HG02610 (cell line): ENCODE data around the gene PAH.

Experiments
- ATAC-seq: cut with Tn5 transposase; IDR thresholded peaks from one replicate; pipeline ENCODE4 v1.9.1; 2021; ENCODE audit warnings: mild to moderate bottlenecking, moderate library complexity; ENCODE audit not compliant: unreplicated experiment

The PAH gene

DNA sequence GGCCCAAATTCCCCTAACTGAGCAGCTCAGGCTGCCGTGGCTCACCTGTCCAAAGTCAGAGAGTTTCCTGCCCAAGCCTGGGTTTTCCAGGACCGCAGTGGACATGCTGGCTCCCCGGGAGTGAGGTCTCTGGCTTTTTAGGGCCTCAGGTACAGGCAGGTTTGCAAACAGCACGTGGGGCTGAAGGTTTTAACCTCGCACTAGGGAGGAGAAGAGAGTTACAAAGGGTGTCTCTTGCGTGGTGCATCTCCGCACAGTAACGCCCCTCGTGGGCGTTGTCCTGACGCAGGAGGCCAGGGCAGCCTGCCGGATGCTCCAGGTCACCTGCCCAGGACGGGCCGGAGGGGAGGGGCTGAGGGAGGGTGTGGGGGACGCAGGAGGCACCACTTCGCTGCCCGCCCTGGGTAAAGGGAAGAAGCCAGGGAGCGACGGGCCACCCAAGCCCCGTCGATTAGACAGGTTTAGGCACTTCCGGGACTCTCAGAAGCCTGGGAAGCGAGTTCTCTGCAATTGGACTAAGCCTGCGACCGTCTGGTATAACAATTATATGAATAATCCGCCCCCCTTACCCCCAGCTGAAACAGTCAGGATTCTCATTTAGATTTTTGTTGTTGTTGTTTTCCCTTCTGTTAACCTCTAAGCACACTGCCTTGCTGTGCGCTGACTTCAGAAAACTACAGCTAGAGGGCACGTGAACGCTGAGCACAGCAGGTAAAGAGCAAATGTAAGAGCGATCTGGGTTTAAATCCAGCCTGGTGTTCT lies at the start of gene PAH:
Gene PAH (minus strand): TSS at position 219 of the 762 bp plus-strand sequence. CDS start 114 bp downstream, at position 105.
- ATAC-seq, result no peak

DNA sequence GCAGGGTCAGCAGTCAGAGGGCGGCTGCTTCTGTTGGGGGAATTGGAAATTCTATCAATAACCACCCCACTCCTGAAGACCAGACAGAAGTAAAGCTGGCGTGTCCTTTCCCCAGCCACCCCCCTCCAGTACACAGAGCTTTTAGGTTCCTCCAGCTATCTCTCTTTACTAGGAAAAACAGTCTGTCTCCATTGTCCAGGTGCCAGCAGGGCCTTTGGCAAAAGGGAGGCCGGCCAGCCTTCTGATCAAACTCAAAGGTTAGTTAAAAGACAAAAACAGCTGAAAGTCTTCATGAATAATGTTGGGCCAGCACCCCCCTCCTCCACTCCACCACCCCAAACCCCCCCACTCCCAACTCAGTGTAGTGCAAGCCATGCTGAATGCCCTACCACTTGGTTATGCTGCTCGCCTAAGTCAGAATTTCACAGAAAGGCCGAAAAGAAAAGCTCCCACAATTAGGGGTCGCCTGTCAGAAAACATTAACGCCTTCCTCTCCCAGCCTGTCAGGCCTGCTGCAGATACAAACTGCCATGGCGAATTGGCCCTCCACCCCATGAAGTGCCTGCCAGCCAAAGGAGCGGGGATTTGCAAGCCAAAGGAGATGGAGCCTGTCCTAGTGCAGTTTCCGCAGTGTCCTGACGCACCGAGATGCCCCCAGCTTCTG lies 49.3 kb upstream of the PAH start:
- ATAC-seq, result no peak

DNA sequence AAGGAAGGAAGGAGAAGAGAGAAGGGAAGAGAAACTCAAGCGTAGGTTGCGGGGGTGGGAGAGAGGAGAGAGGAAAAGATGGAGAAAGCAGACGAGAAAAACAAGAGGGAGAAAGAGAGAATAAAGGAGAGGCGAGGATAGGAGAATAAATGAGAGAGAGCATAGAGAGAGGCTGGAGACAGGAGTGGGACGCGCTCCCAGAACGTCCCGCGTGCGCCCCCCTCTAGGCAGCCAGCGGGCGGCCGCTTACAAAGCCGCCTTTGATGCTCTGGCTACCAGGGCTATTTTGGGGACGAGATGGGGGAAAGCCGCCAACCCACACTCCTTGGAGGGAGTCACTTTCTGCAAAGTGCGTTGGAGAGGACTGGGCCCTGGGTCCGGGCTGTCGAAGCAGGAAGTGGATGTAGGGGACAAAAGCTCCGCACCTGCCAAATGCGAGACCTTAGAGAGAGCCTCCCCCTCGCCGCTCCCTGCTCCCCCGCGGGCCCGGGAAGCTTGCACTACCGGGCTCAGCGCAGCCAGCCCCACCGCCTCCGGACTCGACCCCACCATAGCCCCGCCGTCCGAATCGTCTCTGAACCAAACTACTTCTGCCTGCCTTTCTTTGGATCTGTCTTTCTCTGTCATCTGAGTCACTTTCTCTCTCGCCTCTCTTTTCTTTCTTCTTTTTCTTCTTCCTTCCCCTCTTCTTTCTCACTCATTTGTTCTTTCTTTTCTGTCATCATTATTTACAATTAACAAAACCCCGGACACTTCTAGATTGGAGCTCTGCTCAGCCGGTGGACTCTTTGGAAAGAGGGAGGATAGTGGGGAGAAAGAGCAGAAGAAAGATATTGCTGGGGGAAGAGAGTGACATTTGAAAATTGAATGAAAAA lies 48.5 kb upstream of the PAH start:
- ATAC-seq, result no peak

DNA sequence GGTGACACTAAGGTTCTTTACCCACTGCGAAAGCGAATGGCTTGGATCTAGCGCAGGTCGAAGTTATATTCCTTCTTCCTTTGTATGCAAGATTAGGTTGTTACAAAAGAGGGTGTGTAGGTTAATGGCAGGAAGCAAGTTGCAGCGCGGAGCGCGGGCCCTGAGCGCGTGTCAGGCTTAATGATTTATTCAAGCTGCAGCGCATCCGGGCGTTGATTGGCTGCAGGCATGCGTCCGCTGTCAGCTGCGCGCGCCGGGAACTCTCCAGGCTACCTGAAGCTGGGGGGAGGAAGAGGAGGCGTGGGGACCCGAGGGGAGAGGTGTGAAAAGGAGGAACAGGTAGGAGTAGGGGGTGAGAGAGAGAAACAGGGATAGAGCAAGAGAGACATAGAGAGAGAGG lies 47.8 kb upstream of the PAH start:
- ATAC-seq, result no peak

DNA sequence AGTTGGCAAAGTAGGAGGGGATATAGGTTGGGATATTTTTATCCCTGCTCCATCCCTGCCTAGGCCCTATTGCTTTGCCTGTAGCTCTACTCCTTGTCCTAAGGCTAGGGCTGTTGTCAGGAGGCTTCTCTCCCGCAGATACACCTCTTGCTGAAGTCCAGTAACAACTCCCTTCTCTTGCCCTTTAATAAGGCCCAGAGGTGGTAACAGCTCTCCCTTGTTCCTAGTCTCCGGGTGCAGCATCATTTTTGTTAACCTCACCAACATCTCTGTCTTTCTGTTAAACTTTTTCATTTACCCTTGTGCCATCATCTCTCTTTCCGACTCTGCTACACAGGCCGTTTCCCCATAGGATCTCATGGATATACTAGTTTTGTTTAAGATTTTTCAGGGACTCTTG lies 46.8 kb upstream of the PAH start:
- ATAC-seq, result no peak

DNA sequence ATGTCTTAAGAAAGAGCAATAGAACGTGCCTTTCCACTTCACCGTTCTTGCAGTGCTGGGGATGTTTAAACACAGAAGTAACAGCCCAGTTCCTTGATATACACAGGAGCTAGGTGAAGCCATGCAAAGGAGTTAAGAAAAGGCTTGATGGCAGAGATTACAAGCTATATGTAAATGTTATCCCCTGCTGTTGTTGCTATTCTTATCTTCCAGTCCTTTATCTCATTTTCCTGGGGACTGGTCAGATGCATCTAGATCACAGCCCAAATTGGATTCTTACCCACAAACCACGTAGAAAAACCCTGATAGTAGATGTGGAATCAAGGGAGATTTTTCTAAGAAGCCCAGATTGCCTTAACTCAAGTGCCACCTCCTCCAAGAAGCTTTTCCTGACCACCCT lies 45.9 kb upstream of the PAH start:
- ATAC-seq, result no peak

DNA sequence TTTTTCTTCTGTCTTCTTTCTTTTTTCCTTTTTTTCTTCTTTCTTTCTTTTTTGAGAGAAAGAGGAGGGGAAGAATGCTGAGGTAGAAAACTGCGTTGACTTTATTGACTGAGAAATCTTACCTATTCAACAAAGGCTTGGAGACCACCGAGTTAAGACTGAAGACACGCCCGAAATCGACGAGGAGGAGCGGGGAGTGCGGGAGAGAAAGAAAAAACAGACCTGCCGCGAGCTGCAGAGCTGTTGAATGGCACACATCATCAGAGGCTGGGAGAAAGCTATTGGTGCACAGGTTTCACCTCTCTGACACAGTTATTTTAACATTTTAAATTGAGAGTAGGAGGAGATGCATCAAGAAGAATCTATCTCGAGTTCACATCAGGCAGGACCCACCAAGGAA lies 45.5 kb upstream of the PAH start:
- ATAC-seq, result no peak

DNA sequence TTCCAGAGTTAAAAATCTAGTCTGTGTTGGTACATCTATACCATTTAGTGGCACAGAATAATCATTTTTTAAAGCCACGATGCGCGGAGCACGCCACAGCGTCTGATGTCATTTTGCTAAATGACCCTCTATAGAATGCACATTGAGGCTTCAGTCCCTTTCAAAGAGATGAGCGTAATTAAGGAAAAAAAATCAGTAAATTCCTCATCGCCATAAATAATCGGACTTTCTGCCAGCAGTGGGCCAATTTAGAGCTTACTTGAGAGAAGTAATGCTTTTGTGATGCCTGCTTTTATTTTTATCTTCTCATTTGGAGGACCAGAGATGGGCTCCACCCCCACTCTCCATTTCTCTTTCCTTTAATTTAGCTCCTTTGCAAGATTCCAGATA lies 44.4 kb upstream of the PAH start:
- ATAC-seq, result no peak

DNA sequence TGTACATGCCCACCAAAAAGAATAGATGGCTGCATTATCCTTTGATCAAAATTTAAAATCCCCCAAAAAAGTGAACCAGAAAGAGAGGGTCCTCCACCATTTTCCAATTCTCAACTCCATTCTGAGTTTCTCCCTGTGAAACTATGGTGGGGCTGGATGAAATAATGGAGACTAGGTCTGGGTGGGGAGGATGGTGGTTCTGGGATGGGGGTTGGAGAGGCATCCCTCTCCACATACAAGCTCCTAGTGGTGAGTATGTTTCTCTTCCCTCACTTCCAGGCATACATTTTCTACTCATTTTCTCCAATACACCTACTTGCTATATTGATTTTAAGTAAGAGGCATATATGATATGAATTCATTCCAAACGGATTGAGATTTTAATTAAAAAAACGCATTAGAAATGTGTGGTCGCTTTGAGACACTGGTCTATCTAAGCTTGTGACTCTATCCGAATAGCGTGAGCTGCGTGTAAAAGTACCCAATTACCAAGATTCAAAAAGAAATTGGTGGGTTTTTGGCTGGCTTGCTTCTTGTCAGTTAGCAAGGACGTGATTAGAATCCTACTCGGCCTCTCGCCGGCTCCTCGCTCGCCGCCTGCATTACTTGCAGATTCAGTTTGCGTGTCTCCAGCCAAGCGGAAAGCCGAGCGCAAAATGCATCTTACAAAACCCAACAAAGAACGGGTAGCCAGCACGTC lies 43.9 kb upstream of the PAH start:
- ATAC-seq, result no peak

DNA sequence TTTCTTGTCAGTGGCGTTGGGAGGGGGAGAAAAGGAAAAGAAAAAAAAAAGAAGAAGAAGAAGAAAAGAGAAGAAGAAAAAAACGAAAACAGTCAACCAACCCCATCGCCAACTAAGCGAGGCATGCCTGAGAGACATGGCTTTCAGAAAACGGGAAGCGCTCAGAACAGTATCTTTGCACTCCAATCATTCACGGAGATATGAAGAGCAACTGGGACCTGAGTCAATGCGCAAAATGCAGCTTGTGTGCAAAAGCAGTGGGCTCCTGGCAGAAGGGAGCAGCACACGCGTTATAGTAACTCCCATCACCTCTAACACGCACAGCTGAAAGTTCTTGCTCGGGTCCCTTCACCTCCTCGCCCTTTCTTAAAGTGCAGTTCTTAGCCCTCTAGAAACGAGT lies 42.3 kb upstream of the PAH start:
- ATAC-seq, result no peak

DNA sequence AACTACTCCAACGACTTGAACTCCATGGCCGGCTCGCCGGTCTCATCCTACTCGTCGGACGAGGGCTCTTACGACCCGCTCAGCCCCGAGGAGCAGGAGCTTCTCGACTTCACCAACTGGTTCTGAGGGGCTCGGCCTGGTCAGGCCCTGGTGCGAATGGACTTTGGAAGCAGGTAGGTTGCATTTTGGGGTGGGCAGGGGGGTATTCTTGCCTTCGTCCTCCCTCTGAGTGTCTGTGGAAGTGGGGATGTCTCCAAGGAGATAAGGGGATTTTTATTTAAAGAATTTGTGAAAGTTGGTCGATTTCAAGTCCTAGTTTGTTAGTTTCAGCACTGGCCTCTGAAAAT lies 41.8 kb upstream of the PAH start:
- no peak for ATAC-seq

DNA sequence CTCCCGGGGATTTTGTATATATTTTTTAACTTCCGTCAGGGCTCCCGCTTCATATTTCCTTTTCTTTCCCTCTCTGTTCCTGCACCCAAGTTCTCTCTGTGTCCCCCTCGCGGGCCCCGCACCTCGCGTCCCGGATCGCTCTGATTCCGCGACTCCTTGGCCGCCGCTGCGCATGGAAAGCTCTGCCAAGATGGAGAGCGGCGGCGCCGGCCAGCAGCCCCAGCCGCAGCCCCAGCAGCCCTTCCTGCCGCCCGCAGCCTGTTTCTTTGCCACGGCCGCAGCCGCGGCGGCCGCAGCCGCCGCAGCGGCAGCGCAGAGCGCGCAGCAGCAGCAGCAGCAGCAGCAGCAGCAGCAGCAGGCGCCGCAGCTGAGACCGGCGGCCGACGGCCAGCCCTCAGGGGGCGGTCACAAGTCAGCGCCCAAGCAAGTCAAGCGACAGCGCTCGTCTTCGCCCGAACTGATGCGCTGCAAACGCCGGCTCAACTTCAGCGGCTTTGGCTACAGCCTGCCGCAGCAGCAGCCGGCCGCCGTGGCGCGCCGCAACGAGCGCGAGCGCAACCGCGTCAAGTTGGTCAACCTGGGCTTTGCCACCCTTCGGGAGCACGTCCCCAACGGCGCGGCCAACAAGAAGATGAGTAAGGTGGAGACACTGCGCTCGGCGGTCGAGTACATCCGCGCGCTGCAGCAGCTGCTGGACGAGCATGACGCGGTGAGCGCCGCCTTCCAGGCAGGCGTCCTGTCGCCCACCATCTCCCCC lies 41.2 kb upstream of the PAH start:
- ATAC-seq, result peak; percentile 62

DNA sequence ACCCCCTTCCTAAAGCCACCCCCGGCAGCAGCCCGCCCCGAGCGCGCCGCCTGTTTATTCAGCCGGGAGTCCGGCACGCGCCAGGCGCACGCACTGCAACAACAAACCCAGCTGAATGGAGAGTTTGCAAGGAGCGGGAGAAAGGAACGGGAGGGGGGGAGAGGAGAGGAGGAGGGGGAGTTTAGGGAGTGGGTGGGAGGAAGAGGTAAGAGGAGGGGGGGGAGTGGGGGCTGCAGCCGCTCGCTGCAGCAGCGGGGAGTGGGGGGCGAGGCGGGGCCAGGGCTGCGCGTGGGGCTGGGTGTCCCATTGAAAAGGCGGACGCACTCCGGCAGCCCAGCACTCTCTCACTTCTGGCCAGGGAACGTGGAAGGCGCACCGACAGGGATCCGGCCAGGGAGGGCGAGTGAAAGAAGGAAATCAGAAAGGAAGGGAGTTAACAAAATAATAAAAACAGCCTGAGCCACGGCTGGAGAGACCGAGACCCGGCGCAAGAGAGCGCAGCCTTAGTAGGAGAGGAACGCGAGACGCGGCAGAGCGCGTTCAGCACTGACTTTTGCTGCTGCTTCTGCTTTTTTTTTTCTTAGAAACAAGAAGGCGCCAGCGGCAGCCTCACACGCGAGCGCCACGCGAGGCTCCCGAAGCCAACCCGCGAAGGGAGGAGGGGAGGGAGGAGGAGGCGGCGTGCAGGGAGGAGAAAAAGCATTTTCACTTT lies 40.5 kb upstream of the PAH start, which contains the start of gene ASCL1:
Gene ASCL1 (plus strand): TSS at position 336 of the 712 bp plus-strand sequence. CDS start 571 bp downstream, outside the sequence.
- ATAC-seq, result no peak

DNA sequence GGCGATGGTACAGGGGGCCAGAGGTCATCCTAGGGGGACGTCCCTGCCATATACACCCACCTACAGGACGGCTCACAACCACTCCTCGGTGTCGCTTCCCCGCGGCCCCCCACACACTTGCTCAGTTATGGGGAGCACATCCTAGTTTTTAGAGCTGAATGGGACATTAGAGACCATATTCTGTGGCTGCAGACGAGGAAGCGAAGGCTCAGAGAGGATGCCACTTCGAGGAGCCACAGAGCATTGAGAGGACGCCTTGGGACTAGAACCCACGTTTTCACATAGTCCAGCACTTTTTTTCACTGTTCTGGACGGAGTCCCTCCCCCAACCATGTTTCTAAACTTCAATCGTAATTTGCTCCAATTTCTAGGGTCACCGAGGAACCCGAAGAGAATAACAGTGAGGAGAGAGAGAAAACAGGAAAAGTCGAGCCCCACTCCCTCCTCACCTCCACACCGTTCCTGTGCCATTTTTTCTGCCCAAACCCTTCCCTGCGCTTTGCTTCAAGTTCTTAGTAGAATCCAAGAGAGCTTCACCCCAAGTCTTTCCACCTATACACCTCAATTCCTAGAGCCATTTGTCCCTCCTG lies 39.8 kb upstream of the PAH start:
- no peak for ATAC-seq

DNA sequence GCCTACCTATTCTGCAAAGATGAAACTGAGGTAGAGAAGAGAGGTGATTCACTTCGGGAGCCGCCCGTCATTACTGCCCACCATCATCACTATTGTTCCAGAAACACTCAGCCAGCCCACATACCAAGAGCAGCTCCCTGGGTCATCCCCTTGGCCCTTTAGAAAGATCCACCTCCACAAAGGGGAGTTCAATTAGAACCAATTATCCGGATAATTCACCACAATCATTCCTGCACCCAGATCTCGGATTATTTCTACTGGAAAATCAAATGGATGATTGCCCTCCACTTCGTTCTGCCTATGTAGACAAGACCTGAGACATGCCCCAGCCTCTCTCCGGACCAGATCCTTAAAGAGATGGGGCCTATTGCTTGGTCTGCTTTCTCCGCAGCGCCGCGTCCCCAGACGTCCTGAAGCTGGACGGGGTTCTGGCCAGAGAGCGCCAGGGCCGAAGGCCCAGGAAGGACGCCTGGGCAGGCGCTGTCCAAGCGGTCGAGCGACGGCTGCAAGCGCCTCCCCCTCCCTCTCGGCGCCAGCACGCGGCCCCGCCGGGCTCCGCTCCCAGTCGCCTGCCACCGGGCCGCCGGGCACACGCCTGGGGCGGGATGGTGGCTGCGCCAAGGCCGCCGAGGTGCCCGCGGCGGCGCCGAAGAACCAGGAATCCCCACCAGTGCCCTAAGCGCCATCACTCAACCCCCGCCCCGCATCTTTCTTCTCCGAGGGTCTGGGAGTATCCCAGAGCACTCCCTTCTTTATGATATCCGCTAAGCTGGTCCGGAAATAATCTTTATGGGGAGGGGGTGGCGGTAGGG lies 39.1 kb upstream of the PAH start:
- ATAC-seq, result no peak

DNA sequence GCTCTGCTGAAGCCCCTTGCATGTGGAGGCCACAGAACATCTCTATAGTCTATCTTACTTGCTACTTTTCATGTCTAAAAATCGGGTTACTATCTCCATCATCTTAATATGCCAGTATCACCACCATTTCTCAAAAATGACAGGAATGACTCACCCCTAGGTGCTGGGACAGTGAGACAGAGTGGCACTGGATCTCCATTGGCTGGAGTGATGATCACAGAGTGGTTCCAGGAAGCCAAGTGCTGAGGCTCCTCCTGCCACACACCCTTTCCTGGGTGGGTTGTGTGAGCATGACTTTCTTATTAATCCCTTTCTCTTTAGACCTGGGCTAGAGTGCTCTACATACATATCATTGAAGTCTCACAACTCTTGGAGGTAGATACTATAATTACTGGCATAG lies 37.1 kb upstream of the PAH start:
- ATAC-seq, result no peak

DNA sequence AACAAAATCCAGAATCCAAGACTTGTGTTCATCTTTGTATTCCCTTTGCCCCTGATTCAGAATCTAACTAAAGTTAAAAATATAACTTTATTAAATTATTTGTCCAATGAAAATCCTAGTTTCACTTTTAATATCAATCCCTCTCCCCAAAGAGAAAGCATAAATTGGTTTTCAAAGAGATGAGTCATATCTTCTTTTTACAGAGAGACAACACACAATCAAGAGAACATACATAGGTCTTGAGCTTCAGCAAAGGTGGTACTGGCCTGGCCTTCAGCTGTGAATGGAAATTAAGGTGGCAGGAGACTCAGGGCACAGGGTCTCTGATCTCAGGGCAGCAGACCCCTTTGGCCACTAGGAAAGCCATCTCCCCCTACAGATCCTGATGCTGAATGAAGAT lies 36.2 kb upstream of the PAH start:
- ATAC-seq, result no peak

DNA sequence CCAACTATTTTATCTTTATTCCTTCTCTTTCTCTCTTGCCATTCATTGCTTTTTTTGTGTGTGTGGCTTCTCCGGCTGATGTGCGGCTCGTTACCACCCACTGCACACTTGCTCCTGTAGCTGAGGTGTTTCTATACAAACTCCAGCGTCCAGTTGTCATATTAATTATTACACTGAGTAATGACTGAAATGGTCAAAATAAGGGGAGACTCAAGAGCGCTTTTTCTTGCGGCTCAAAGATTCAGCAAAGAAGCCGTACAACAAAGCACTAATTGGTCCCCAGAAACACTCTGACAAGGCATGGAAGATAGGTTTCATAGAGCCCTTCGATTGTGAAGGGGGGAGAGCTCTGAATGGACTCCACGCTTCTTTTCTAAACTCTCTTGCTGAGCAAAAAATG lies 34.8 kb upstream of the PAH start:
- ATAC-seq, result no peak
